GM23338 (cell line): ENCODE data around the gene NDUFA11. TPM values are rescaled to one million over a fixed set of nuclear protein-coding genes. Genes with fewer than 3 reads are reported as not detected.
"Not testable (repeated sequence)": the region's sequence is repeated elsewhere in the genome, so short reads cannot be mapped to it uniquely, and the experiment has no call there.

Experiments used
- ATAC-seq: fragments of 200-7000 bp; cut with Tn5 transposase; 3 replicates; pipeline ENCODE4 v1.9.1; 2020
- DNase-seq: peaks from one replicate; pipeline ENCODE4 v3.0.0-alpha.2; 2015; ENCODE audit warnings: low spot score
- H2AFZ ChIP-seq: fragments of 200-600 bp; sonication (generic); 2 replicates; pipeline ENCODE4 v1.8.0; 2016; ENCODE audit warnings: antibody characterized with exemption, mild to moderate bottlenecking, moderate library complexity
- H3F3A ChIP-seq: fragments of 200-600 bp; sonication (generic); replicated peaks from 2 replicates; pipeline ENCODE4 v1.8.0; 2017; ENCODE audit warnings: antibody characterized with exemption, mixed run types, low read depth
- H3K27ac ChIP-seq: fragments of 200-600 bp; sonication (generic); 2 replicates; pipeline ENCODE4 v1.6.1; 2016; ENCODE audit warnings: low read depth
- H3K27me3 ChIP-seq: fragments of 200-600 bp; sonication (generic); 2 replicates; pipeline ENCODE4 v1.8.0; 2016; ENCODE audit warnings: mild to moderate bottlenecking, mixed run types, moderate library complexity; ENCODE audit not compliant: insufficient read depth
- H3K36me3 ChIP-seq: fragments of 200-600 bp; sonication (generic); 2 replicates; pipeline ENCODE4 v1.8.0; 2016; ENCODE audit warnings: mild to moderate bottlenecking; ENCODE audit not compliant: insufficient read depth
- H3K4me1 ChIP-seq: fragments of 200-600 bp; sonication (generic); 2 replicates; pipeline ENCODE4 v1.8.0; 2016; ENCODE audit warnings: mild to moderate bottlenecking, moderate library complexity; ENCODE audit not compliant: insufficient read depth
- H3K4me2 ChIP-seq: fragments of 200-600 bp; sonication (generic); 2 replicates; pipeline ENCODE4 v1.7.1; 2017; ENCODE audit warnings: mixed run types
- H3K4me3 ChIP-seq: fragments of 200-600 bp; sonication (generic); 2 replicates; pipeline ENCODE4 v1.6.1; 2016; ENCODE audit warnings: mixed run types
- H3K79me2 ChIP-seq: fragments of 200-600 bp; sonication (generic); replicated peaks from 2 replicates; pipeline ENCODE4 v1.8.0; 2017; ENCODE audit warnings: mild to moderate bottlenecking; ENCODE audit not compliant: insufficient read depth
- H3K9me2 ChIP-seq: fragments of 200-600 bp; sonication (generic); 2 replicates; pipeline ENCODE4 v1.8.0; 2017; ENCODE audit not compliant: insufficient read depth
- H4K20me1 ChIP-seq: fragments of 200-600 bp; sonication (generic); replicated peaks from 2 replicates; pipeline ENCODE4 v1.8.0; 2017; ENCODE audit warnings: mild to moderate bottlenecking; ENCODE audit not compliant: insufficient read depth
- H3K27ac Mint-ChIP-seq: 2 replicates; pipeline ENCODE4 v1.8.0; 2020; ENCODE audit warnings: inconsistent platforms, mild to moderate bottlenecking, moderate library complexity, mixed read lengths
- H3K27me3 Mint-ChIP-seq: 3 replicates; pipeline ENCODE4 v1.8.0; 2022; ENCODE audit warnings: low read depth, mild to moderate bottlenecking, moderate library complexity, mixed read lengths, inconsistent platforms; ENCODE audit not compliant: insufficient read depth, poor library complexity
- H3K36me3 Mint-ChIP-seq: 3 replicates; pipeline ENCODE4 v1.8.0; 2021; ENCODE audit warnings: low read depth, mild to moderate bottlenecking, inconsistent platforms, moderate library complexity, mixed read lengths
- H3K4me1 Mint-ChIP-seq: 3 replicates; pipeline ENCODE4 v1.8.0; 2020; ENCODE audit warnings: mild to moderate bottlenecking, inconsistent platforms, mixed read lengths
- H3K4me3 Mint-ChIP-seq: 3 replicates; pipeline ENCODE4 v1.8.0; 2021; ENCODE audit warnings: moderate library complexity, mild to moderate bottlenecking, inconsistent platforms, mixed read lengths
- H3K9me3 Mint-ChIP-seq: 3 replicates; pipeline ENCODE4 v1.8.0; 2020; ENCODE audit warnings: moderate library complexity, mild to moderate bottlenecking, inconsistent platforms, mixed read lengths
- NANOG ChIP-seq: IDR thresholded peaks from 2 replicates; pipeline ENCODE4 v1.6.1; 2016; ENCODE audit warnings: antibody characterized with exemption, borderline replicate concordance
- ZNF462 ChIP-seq: fragments of 250-450 bp; sonication (Bioruptor Pico); IDR thresholded peaks from 2 replicates; pipeline ENCODE4 v1.5.0; 2020; ENCODE audit warnings: mild to moderate bottlenecking, moderate library complexity
- polyA plus RNA-seq: library from polyadenylated mRNA; unstranded; fragments of >200 nt; fragmentation: Nextera tagmentation; extraction: Ambion mirVana; gene quantifications from 2 replicates; pipeline ENCODE4 v1.2.1, GENCODE V29; 2016
- total RNA-seq: library from RNA; depleted of rRNA; stranded (reverse); fragments of >200 nt; shearing (Covaris generic); gene quantifications from 2 replicates; pipeline ENCODE4 v1.2.3, GENCODE V29; 2014

NDUFA11 gene
- total and polyA plus RNA-seq, 2 experiments from 2014 or later: 171 to 523 TPM

DNA sequence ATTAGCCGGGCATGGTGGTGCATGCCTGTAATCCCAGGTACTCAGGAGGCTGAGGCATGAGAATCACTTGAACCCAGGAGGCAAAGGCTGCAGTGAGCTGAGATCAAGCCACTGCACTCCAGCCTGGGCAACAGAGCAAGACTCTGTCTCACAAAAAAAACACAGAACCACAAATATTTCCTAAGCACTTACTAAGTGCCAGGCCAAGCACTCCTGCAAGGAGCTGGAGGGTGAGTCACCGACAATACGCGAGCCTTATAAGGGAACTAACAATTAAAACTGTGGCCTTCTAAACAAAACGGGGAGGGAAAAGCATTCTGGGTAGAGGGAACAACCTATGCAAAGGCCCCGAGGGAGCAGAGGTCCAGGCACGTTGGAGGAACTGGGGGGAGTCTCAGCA is 29.1 kb downstream of the NDUFA11 start:
- H3K27me3 ChIP-seq, H3K9me2 ChIP-seq, H3K4me3 Mint-ChIP-seq, H3K36me3 Mint-ChIP-seq, H3K27me3 Mint-ChIP-seq, H3K36me3 ChIP-seq, DNase-seq, H3K27ac ChIP-seq, H3K27ac Mint-ChIP-seq, ATAC-seq, H2AFZ ChIP-seq, H3K79me2 ChIP-seq, H3F3A ChIP-seq, H3K4me2 ChIP-seq, H3K9me3 Mint-ChIP-seq, H3K4me1 Mint-ChIP-seq, H3K4me1 ChIP-seq, H3K4me3 ChIP-seq, H4K20me1 ChIP-seq: not testable (repeated sequence)

DNA sequence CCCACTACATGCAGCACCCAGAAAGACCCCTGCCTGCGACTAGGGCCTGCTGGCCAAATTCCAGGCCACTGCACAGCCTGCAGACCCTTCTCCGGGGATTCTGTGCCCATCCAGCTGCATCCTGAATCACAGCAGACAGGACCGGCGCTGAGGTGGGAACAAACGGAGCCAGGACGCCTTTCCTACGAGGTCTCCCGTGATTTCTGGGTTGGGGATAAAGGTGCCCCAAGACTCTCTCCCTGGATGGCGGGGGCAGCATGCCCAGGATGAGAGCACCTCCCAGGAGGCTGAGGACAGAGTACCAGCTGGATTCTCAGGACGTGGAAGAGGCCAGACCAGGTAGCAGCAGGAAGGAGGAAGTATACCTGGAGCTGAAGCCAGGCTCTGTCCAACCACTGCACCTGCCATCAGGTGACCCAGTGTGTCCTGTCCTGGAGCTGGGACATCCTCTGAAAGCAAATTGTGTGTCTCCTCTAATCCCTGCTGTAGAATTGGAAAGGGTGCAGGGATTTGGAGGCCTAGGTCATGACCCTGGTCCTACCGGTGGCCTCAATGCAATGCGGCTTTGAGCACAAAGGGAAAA is 29.9 kb downstream of the NDUFA11 start:
- DNase-seq: no peak
- H3K4me3 ChIP-seq: no peak overlapping the region
- Mint-ChIP-seq H3K4me1 (no peaks in the 10 kb centered on the region), H3K36me3 (no peaks in the 10 kb centered on the region), H3K27ac (no peak overlapping the region), H3K9me3 (no peaks in the 10 kb centered on the region; the same call in 2 of the 3 replicates), H3K4me3 (no peak overlapping the region), H3K27me3 (peaks cover 6% of the 10 kb centered on the region)
- no peaks in the 10 kb centered on the region for H3K79me2 ChIP-seq
- H3F3A ChIP-seq: no peaks in the 10 kb centered on the region
- H2AFZ ChIP-seq: no peak overlapping the region
- ATAC-seq: no peak
- TF ChIP-seq NANOG: no peak
- no peak for TF ChIP-seq ZNF462 (CRISPR knock-in tag)
- no peaks in the 10 kb centered on the region for H3K36me3 ChIP-seq
- H3K4me2 ChIP-seq: no peak overlapping the region
- H3K27me3 ChIP-seq: no peaks in the 10 kb centered on the region
- H3K4me1 ChIP-seq: no peaks in the 10 kb centered on the region
- no peaks in the 10 kb centered on the region for H4K20me1 ChIP-seq
- no peaks in the 10 kb centered on the region for H3K9me2 ChIP-seq
- H3K27ac ChIP-seq: no peak overlapping the region
